Natural killer cell treated with Interleukin-12 subunit alpha and Interleukin-12 subunit beta and Interleukin-15 and Interleukin-18, amount 100 ng/mL, for 72 hours (primary cell): Measurements from ENCODE around the gene UBL3. TPM values are rescaled to one million over a fixed set of nuclear protein-coding genes. Genes with fewer than 3 reads are reported as not detected.

Experiments used
- ATAC-seq, 2 donors: fragments of 150-1000 bp; cut with Tn5 transposase in 1 of 2; sonication (Bioruptor Pico), chemical (Tn5 transposase) in 1 of 2; 2 replicates each; pipeline ENCODE4 v1.10.0; 2021
- DNase-seq: peaks from one replicate; pipeline ENCODE4 v3.0.0; 2022; ENCODE audit warnings: low spot score
- H3K27ac Mint-ChIP-seq, 2 donors: 1 replicate in 1 of 2; 2 replicates in 1 of 2; pipeline ENCODE4 v1.8.0; 2022; ENCODE audit warnings: mixed read lengths in 2 of 2, mild to moderate bottlenecking in 1 of 2, moderate library complexity in 1 of 2
- H3K27me3 Mint-ChIP-seq, 2 donors: 1 replicate in 1 of 2; 2 replicates in 1 of 2; pipeline ENCODE4 v1.8.0; 2022; ENCODE audit warnings: mixed read lengths in 2 of 2
- H3K36me3 Mint-ChIP-seq: one replicate; pipeline ENCODE4 v1.8.0; 2022; ENCODE audit warnings: mixed read lengths
- H3K4me1 Mint-ChIP-seq, 2 donors: 1 replicate in 1 of 2; 2 replicates in 1 of 2; pipeline ENCODE4 v1.8.0; 2022; ENCODE audit warnings: low read depth in 2 of 2, mixed read lengths in 2 of 2, mild to moderate bottlenecking in 1 of 2
- H3K4me3 Mint-ChIP-seq: one replicate; pipeline ENCODE4 v1.8.0; 2022; ENCODE audit warnings: mixed read lengths
- H3K9me3 Mint-ChIP-seq: 2 replicates; pipeline ENCODE4 v1.8.0; 2022; ENCODE audit warnings: mixed read lengths
- total RNA-seq, 2 donors: library from RNA; stranded (reverse); gene quantifications; one replicate each; pipeline ENCODE4 v1.2.3, GENCODE V29; 2022

The UBL3 gene
- total RNA-seq, 2 donors from 2014 or later: 7.8 to 10.5 TPM

GRCh38 chr13:29878101-29878500, 27.7 kb upstream of the UBL3 start:
- H3K9me3 Mint-ChIP-seq: no peaks in the 10 kb centered on the region
- no peak overlapping the region for H3K27ac Mint-ChIP-seq
- H3K36me3 Mint-ChIP-seq: no peaks in the 10 kb centered on the region
- no peaks in the 10 kb centered on the region for H3K4me1 Mint-ChIP-seq
- ATAC-seq: no peak
- no peak for DNase-seq
- H3K4me3 Mint-ChIP-seq: no peak overlapping the region
- peaks cover 12 to 23% of the 10 kb centered on the region in 2 donors for H3K27me3 Mint-ChIP-seq

- no peaks in the 10 kb centered on the region for H3K4me1 Mint-ChIP-seq
- ATAC-seq (no peak), DNase-seq (no peak)
- H3K4me3 Mint-ChIP-seq: no peak overlapping the region
- no peaks in the 10 kb centered on the region for H3K9me3 Mint-ChIP-seq
- no peak overlapping the region for H3K27ac Mint-ChIP-seq
- H3K36me3 Mint-ChIP-seq: no peaks in the 10 kb centered on the region
- peaks cover 12 to 28% of the 10 kb centered on the region in 2 donors for H3K27me3 Mint-ChIP-seq
These were observed 27.1 kb upstream of the UBL3 start for GRCh38 chr13:29877456-29878078.

- DNase-seq (no peak), ATAC-seq (no peak)
- H3K27me3 Mint-ChIP-seq: peaks cover 12 to 28% of the 10 kb centered on the region in 2 donors
- no peaks in the 10 kb centered on the region for H3K9me3 Mint-ChIP-seq
- no peak overlapping the region for H3K27ac Mint-ChIP-seq
- no peak overlapping the region for H3K4me3 Mint-ChIP-seq
- H3K4me1 Mint-ChIP-seq: no peaks in the 10 kb centered on the region
- H3K36me3 Mint-ChIP-seq: no peaks in the 10 kb centered on the region
These were observed 25.2 kb upstream of the UBL3 start for GRCh38 chr13:29875646-29876045.

- Mint-ChIP-seq H3K27me3 (peaks cover 12 to 17% of the 10 kb centered on the region in 2 donors), H3K4me3 (no peak overlapping the region), H3K36me3 (no peaks in the 10 kb centered on the region), H3K4me1 (no peaks in the 10 kb centered on the region), H3K9me3 (no peaks in the 10 kb centered on the region), H3K27ac (no peak overlapping the region)
- ATAC-seq: no peak
- no peak for DNase-seq
These were observed 18.2 kb upstream of the UBL3 start for GRCh38 chr13:29868581-29868980.

GRCh38 chr13:29865934-29866333, 15.5 kb upstream of the UBL3 start:
- no peak for ATAC-seq
- H3K4me1 Mint-ChIP-seq: no peaks in the 10 kb centered on the region
- H3K27ac Mint-ChIP-seq: no peak overlapping the region
- H3K27me3 Mint-ChIP-seq: peaks cover 13 to 32% of the 10 kb centered on the region in 2 donors
- H3K36me3 Mint-ChIP-seq: no peaks in the 10 kb centered on the region
- H3K9me3 Mint-ChIP-seq: no peaks in the 10 kb centered on the region
- no peak for DNase-seq
- H3K4me3 Mint-ChIP-seq: no peak overlapping the region

- H3K27me3 Mint-ChIP-seq: peaks cover 10 to 22% of the 10 kb centered on the region in 2 donors
- DNase-seq (no peak), ATAC-seq (no peak)
- no peak overlapping the region for H3K4me3 Mint-ChIP-seq
- no peaks in the 10 kb centered on the region for H3K4me1 Mint-ChIP-seq
- H3K36me3 Mint-ChIP-seq: no peaks in the 10 kb centered on the region
- no peaks in the 10 kb centered on the region for H3K9me3 Mint-ChIP-seq
- H3K27ac Mint-ChIP-seq: no peak overlapping the region
These were observed 11.3 kb upstream of the UBL3 start for GRCh38 chr13:29861694-29862110.

GRCh38 chr13:29859971-29860370, 9.6 kb upstream of the UBL3 start:
- DNase-seq: no peak
- peaks cover 0 to 6% of the 10 kb centered on the region in 2 donors for H3K4me1 Mint-ChIP-seq
- no peak overlapping the region for H3K4me3 Mint-ChIP-seq
- peaks cover 12 to 22% of the 10 kb centered on the region in 2 donors for H3K27me3 Mint-ChIP-seq
- H3K36me3 Mint-ChIP-seq: no peaks in the 10 kb centered on the region
- H3K9me3 Mint-ChIP-seq: no peaks in the 10 kb centered on the region
- H3K27ac Mint-ChIP-seq: no peak overlapping the region
- no peak for ATAC-seq

- peaks cover 0 to 8% of the 10 kb centered on the region in 2 donors for H3K4me1 Mint-ChIP-seq
- ATAC-seq: no peak
- DNase-seq: no peak
- no peaks in the 10 kb centered on the region for H3K36me3 Mint-ChIP-seq
- H3K4me3 Mint-ChIP-seq: no peak overlapping the region
- peaks cover 14 to 22% of the 10 kb centered on the region in 2 donors for H3K27me3 Mint-ChIP-seq
- no peaks in the 10 kb centered on the region for H3K9me3 Mint-ChIP-seq
- no peak overlapping the region for H3K27ac Mint-ChIP-seq
These were observed 8.2 kb upstream of the UBL3 start for GRCh38 chr13:29858667-29859066.

- no peaks in the 10 kb centered on the region for H3K36me3 Mint-ChIP-seq
- peaks cover 14 to 22% of the 10 kb centered on the region in 2 donors for H3K27me3 Mint-ChIP-seq
These were observed 7.8 kb upstream of the UBL3 start for GRCh38 chr13:29858231-29858630.

GRCh38 chr13:29857085-29857484, 6.7 kb upstream of the UBL3 start:
- H3K27ac Mint-ChIP-seq: no peak overlapping the region
- DNase-seq (no peak), ATAC-seq (no peak)
- peaks cover 9 to 14% of the 10 kb centered on the region in 2 donors for H3K27me3 Mint-ChIP-seq
- peaks cover 0 to 8% of the 10 kb centered on the region in 2 donors for H3K4me1 Mint-ChIP-seq
- H3K36me3 Mint-ChIP-seq: no peaks in the 10 kb centered on the region
- no peak overlapping the region for H3K4me3 Mint-ChIP-seq
- H3K9me3 Mint-ChIP-seq: no peaks in the 10 kb centered on the region

More at GRCh38 chr13:29858231-29858630, 7.8 kb upstream of the UBL3 start:
- ATAC-seq: no peak
- H3K27ac Mint-ChIP-seq: no peak overlapping the region
- peaks cover 0 to 8% of the 10 kb centered on the region in 2 donors for H3K4me1 Mint-ChIP-seq
- no peak for DNase-seq
- no peaks in the 10 kb centered on the region for H3K9me3 Mint-ChIP-seq
- H3K4me3 Mint-ChIP-seq: no peak overlapping the region

- Mint-ChIP-seq H3K27ac (no peak overlapping the region), H3K4me3 (no peak overlapping the region), H3K36me3 (no peaks in the 10 kb centered on the region), H3K4me1 (peaks cover 0 to 8% of the 10 kb centered on the region in 2 donors), H3K9me3 (no peaks in the 10 kb centered on the region), H3K27me3 (peaks cover 7 to 9% of the 10 kb centered on the region in 2 donors)
- no peak for DNase-seq
- no peak for ATAC-seq
These were observed 6.0 kb upstream of the UBL3 start for GRCh38 chr13:29856426-29856825.

GRCh38 chr13:29855784-29856183, 5.4 kb upstream of the UBL3 start:
- no peak for DNase-seq
- Mint-ChIP-seq H3K9me3 (no peaks in the 10 kb centered on the region), H3K27ac (no peak overlapping the region), H3K4me1 (peaks cover 2 to 11% of the 10 kb centered on the region in 2 donors), H3K27me3 (peaks cover 7 to 9% of the 10 kb centered on the region in 2 donors), H3K4me3 (no peak overlapping the region), H3K36me3 (no peaks in the 10 kb centered on the region)
- no peak for ATAC-seq

- no peak for ATAC-seq
- peaks cover 3 to 13% of the 10 kb centered on the region in 2 donors for H3K4me1 Mint-ChIP-seq
- H3K4me3 Mint-ChIP-seq: no peak overlapping the region
- DNase-seq: no peak
- no peak overlapping the region for H3K27ac Mint-ChIP-seq
- no peaks in the 10 kb centered on the region for H3K9me3 Mint-ChIP-seq
- H3K27me3 Mint-ChIP-seq: peaks cover 7 to 9% of the 10 kb centered on the region in 2 donors
- no peaks in the 10 kb centered on the region for H3K36me3 Mint-ChIP-seq
These were observed 4.6 kb upstream of the UBL3 start for GRCh38 chr13:29855009-29855408.

GRCh38 chr13:29853131-29853530, 2.7 kb upstream of the UBL3 start:
- Mint-ChIP-seq H3K4me3 (no peak overlapping the region), H3K27ac (no peak overlapping the region)

More at GRCh38 chr13:29853131-29853530, 2.7 kb upstream of the UBL3 start:
- Mint-ChIP-seq H3K9me3 (no peaks in the 10 kb centered on the region), H3K27me3 (peaks cover 7 to 9% of the 10 kb centered on the region in 2 donors), H3K36me3 (peaks cover 6% of the 10 kb centered on the region), H3K4me1 (peaks cover 12 to 26% of the 10 kb centered on the region in 2 donors)
- no peak for ATAC-seq
- no peak for DNase-seq
